DND-41 (cell line): ENCODE measurements around the gene TADA2A.

ENCODE experiments used
- ATAC-seq: fragments of 200-7000 bp; cut with Tn5 transposase; 3 replicates; pipeline ENCODE4 v1.9.1; 2021; ENCODE audit warnings: low read depth; ENCODE audit not compliant: insufficient read depth
- DNase-seq: peaks from one replicate; pipeline ENCODE4 v3.0.0-alpha.2; 2020
- H2AFZ ChIP-seq: 2 replicates; pipeline ENCODE4 v1.6.0; 2012; ENCODE audit warnings: low read depth, low read length
- H3K27ac ChIP-seq: 2 replicates; pipeline ENCODE4 v1.5.1; 2012; ENCODE audit warnings: low read length, inconsistent platforms
- H3K27me3 ChIP-seq: fragments of 200-600 bp; sonication (generic); 2 replicates; pipeline ENCODE4 v1.6.0; 2012; ENCODE audit warnings: low read length, mild to moderate bottlenecking, inconsistent platforms; ENCODE audit not compliant: insufficient read depth, poor library complexity
- H3K36me3 ChIP-seq: 2 replicates; pipeline ENCODE4 v1.5.1; 2012; ENCODE audit warnings: low read length, inconsistent platforms; ENCODE audit not compliant: insufficient read depth
- H3K4me1 ChIP-seq: 2 replicates; pipeline ENCODE4 v1.5.1; 2012; ENCODE audit warnings: mild to moderate bottlenecking, low read length; ENCODE audit not compliant: insufficient read depth
- H3K4me2 ChIP-seq: 2 replicates; pipeline ENCODE4 v1.6.0; 2012; ENCODE audit warnings: mild to moderate bottlenecking, moderate library complexity, low read length, inconsistent platforms; ENCODE audit not compliant: insufficient read depth
- H3K4me3 ChIP-seq, 2 experiments: fragments of 200-600 bp in 1 of 2; shearing (Covaris generic) in 1 of 2; 2 replicates each; pipeline ENCODE4 v1.5.1; 2012 to 2016; ENCODE audit warnings: inconsistent platforms in 2 of 2, low read length in 2 of 2, mild to moderate bottlenecking in 2 of 2, low read depth in 1 of 2, moderate library complexity in 1 of 2
- H3K79me2 ChIP-seq: 2 replicates; pipeline ENCODE4 v1.6.0; 2012; ENCODE audit warnings: low read length, inconsistent platforms; ENCODE audit not compliant: insufficient read depth
- H3K9ac ChIP-seq: 2 replicates; pipeline ENCODE4 v1.6.0; 2012; ENCODE audit warnings: low read depth, mild to moderate bottlenecking, inconsistent platforms, low read length, moderate library complexity
- H3K9me3 ChIP-seq: 2 replicates; pipeline ENCODE4 v1.5.1; 2012; ENCODE audit warnings: low read length, moderate library complexity, mild to moderate bottlenecking, inconsistent platforms; ENCODE audit not compliant: insufficient read depth, severe bottlenecking
- H4K20me1 ChIP-seq: 2 replicates; pipeline ENCODE4 v1.6.0; 2012; ENCODE audit warnings: low read length; ENCODE audit not compliant: insufficient read depth
- EZH2 ChIP-seq: IDR thresholded peaks from 3 replicates; pipeline ENCODE4 v1.6.1; 2012; ENCODE audit warnings: borderline replicate concordance, low read depth, mild to moderate bottlenecking, moderate library complexity, low read length, inconsistent platforms; ENCODE audit not compliant: severe bottlenecking
- TF ChIP-seq, protein P1 (sequence below): IDR thresholded peaks from 2 replicates; pipeline ENCODE4 v1.5.1; 2012; ENCODE audit warnings: borderline replicate concordance, low read length, moderate library complexity, mild to moderate bottlenecking; ENCODE audit not compliant: poor library complexity, severe bottlenecking; ENCODE audit errors: extremely low read depth

TADA2A gene

DNA sequence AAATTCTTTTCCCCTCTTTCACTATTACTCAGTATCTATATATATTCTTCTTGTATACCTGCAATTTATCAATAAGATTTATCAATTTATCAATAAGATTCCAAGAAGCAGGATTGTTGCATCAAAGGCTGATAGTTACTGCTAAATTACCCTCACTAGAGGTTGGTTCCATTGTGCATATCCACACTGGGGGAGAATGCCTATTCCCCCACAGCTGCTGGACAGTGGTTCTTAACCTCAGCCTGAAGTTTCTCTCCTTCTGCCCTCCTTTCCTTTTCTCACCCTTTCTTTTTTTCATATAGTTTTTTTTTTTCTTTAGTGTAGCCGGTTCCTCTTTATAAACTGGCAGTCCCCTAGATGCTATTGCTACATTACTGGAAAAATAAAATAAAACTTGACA is 24.6 kb upstream of the TADA2A start:
- Histone ChIP-seq H4K20me1 (no peaks in the 10 kb centered on the region), H3K4me2 (no peak overlapping the region), H2AFZ (no peak overlapping the region), H3K27ac (no peak overlapping the region), H3K9me3 (no peaks in the 10 kb centered on the region), H3K9ac (no peak overlapping the region), H3K36me3 (no peaks in the 10 kb centered on the region), H3K4me1 (no peaks in the 10 kb centered on the region), H3K79me2 (no peaks in the 10 kb centered on the region), H3K27me3 (no peaks in the 10 kb centered on the region), H3K4me3 (no peak overlapping the region)
- no peak for DNase-seq
- TF ChIP-seq, protein P1, sequence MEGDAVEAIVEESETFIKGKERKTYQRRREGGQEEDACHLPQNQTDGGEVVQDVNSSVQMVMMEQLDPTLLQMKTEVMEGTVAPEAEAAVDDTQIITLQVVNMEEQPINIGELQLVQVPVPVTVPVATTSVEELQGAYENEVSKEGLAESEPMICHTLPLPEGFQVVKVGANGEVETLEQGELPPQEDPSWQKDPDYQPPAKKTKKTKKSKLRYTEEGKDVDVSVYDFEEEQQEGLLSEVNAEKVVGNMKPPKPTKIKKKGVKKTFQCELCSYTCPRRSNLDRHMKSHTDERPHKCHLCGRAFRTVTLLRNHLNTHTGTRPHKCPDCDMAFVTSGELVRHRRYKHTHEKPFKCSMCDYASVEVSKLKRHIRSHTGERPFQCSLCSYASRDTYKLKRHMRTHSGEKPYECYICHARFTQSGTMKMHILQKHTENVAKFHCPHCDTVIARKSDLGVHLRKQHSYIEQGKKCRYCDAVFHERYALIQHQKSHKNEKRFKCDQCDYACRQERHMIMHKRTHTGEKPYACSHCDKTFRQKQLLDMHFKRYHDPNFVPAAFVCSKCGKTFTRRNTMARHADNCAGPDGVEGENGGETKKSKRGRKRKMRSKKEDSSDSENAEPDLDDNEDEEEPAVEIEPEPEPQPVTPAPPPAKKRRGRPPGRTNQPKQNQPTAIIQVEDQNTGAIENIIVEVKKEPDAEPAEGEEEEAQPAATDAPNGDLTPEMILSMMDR = no peak
- TF ChIP-seq EZH2 = no peak
- ATAC-seq = no peak

DNA sequence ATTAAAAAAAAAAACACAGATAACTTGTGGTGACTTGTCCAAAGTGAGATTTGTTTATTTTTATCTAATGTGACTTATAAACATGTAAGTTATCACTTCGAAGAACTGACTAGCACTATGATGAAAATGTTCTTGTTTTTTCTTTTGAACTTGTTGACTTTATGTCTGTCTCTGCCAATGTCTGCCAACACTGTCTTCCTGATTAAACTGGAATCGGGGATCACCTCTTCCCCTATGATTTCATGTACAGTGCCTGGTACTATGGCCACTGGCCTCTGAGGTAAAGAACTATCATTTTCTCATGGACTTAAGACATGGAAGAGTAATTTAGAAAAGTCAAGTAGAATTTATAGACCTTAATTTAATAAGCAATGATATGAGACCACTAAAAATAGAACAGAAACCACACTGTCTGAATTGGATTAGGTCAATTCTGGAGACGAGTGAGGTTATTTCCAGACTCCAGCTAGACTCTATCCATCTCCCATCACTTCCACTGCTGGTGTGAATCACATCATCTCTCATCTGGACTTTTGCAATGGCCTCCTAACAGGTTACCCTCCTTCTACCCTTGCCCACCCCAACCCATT is 22.0 kb upstream of the TADA2A start:
- Histone ChIP-seq H3K4me2 (no peak overlapping the region), H3K79me2 (no peaks in the 10 kb centered on the region), H2AFZ (no peak overlapping the region), H3K4me1 (no peaks in the 10 kb centered on the region), H3K27ac (no peak overlapping the region), H3K36me3 (no peaks in the 10 kb centered on the region), H3K4me3 (no peak overlapping the region), H3K9ac (no peak overlapping the region), H4K20me1 (no peaks in the 10 kb centered on the region), H3K27me3 (no peaks in the 10 kb centered on the region), H3K9me3 (no peaks in the 10 kb centered on the region)
- DNase-seq (no peak), ATAC-seq (no peak)
- TF ChIP-seq, protein P1 = no peak
- no peak for TF ChIP-seq EZH2

DNA sequence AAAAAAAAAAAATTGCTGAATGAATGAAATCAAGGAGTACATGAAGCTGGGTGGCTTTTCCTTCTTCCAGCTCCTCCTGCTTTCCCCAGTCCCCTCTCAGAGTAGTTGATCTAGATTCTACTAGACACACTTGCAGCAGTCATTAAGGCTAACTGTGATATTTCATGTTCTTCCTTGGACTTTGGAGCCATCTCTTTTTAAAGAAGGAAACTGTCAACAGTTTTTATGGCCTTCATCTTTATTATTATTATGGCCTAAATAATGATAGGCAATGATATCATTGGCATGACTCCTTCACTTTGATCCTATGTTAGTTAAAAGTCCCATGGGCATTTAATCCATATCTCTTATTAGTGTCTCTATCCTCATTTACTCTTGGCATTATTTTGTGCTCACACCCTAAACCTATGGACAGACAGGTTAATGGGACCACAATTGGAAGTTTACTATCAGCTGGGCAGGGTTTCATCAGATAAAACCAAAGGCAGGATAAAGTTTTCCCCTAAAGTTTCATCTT is 21.2 kb upstream of the TADA2A start:
- H3K4me2 ChIP-seq = no peak overlapping the region

More for the DNA sequence above, 21.2 kb upstream of the TADA2A start:
- H3K27me3 ChIP-seq = no peaks in the 10 kb centered on the region
- no peak overlapping the region for H2AFZ ChIP-seq
- H3K9ac ChIP-seq = no peak overlapping the region
- no peaks in the 10 kb centered on the region for H4K20me1 ChIP-seq
- no peaks in the 10 kb centered on the region for H3K4me1 ChIP-seq
- H3K36me3 ChIP-seq = no peaks in the 10 kb centered on the region
- ATAC-seq = no peak
- TF ChIP-seq EZH2 = no peak
- TF ChIP-seq, protein P1 = no peak
- DNase-seq = no peak
- H3K4me3 ChIP-seq = no peak overlapping the region
- no peaks in the 10 kb centered on the region for H3K79me2 ChIP-seq
- no peak overlapping the region for H3K27ac ChIP-seq
- H3K9me3 ChIP-seq = no peaks in the 10 kb centered on the region
